Mesenchymal stem cell (in vitro differentiated cells and primary cell): Measurements from ENCODE around the gene DYSF.

Source experiments
- DNase-seq: peaks from one replicate; pipeline ENCODE4 v3.0.0-alpha.2; 2013
- H2AFZ ChIP-seq: one replicate; pipeline ENCODE4 v1.6.1; 2013; ENCODE audit warnings: low read depth, mild to moderate bottlenecking, control low read depth, inconsistent platforms, low read length, moderate library complexity
- H2AK5ac ChIP-seq: 2 replicates; pipeline ENCODE4 v1.6.1; 2013; ENCODE audit warnings: low read length, moderate library complexity, mild to moderate bottlenecking, inconsistent platforms; ENCODE audit not compliant: severe bottlenecking
- H2BK120ac ChIP-seq: one replicate; pipeline ENCODE4 v1.6.1; 2013; ENCODE audit warnings: low read depth, mild to moderate bottlenecking, inconsistent platforms, low read length, moderate library complexity
- H2BK12ac ChIP-seq, 2 experiments: one replicate each; pipeline ENCODE4 v1.6.1; 2013; ENCODE audit warnings: inconsistent platforms in 2 of 2, low read length in 2 of 2, mild to moderate bottlenecking in 2 of 2, moderate library complexity in 2 of 2, control low read depth in 1 of 2
- H2BK15ac ChIP-seq: one replicate; pipeline ENCODE4 v1.6.1; 2013; ENCODE audit warnings: mild to moderate bottlenecking, low read depth, inconsistent platforms; ENCODE audit not compliant: poor library complexity, severe bottlenecking
- H2BK5ac ChIP-seq: 2 replicates; pipeline ENCODE4 v1.6.1; 2013; ENCODE audit warnings: low read depth, mild to moderate bottlenecking, low read length, control low read depth, inconsistent platforms; ENCODE audit not compliant: poor library complexity, severe bottlenecking
- H3K14ac ChIP-seq, 2 experiments: one replicate each; pipeline ENCODE4 v1.6.1; 2013; ENCODE audit warnings: inconsistent platforms in 2 of 2, low read length in 2 of 2, control low read depth in 1 of 2, mild to moderate bottlenecking in 1 of 2, moderate library complexity in 1 of 2
- H3K18ac ChIP-seq, 2 experiments: one replicate each; pipeline ENCODE4 v1.6.1; 2013; ENCODE audit warnings: inconsistent platforms in 2 of 2, low read length in 2 of 2, control low read depth in 1 of 2, low read depth in 1 of 2, mild to moderate bottlenecking in 1 of 2
- H3K23ac ChIP-seq, 2 experiments: one replicate each; pipeline ENCODE4 v1.6.1; 2013; ENCODE audit warnings: inconsistent platforms in 2 of 2, low read length in 2 of 2, mild to moderate bottlenecking in 2 of 2, moderate library complexity in 2 of 2, control low read depth in 1 of 2
- H3K27ac ChIP-seq: 2 replicates; pipeline ENCODE4 v1.5.1; 2013; ENCODE audit warnings: mild to moderate bottlenecking, moderate library complexity, low read length, control low read depth, inconsistent platforms; ENCODE audit not compliant: poor library complexity, severe bottlenecking
- H3K27me3 ChIP-seq, 2 experiments: 2 replicates each; pipeline versions ENCODE4 v1.6.1 to v1.7.0; 2013; ENCODE audit warnings: low read length in 2 of 2, mild to moderate bottlenecking in 2 of 2, moderate library complexity in 2 of 2, control low read depth in 1 of 2, inconsistent platforms in 1 of 2; ENCODE audit not compliant: control insufficient read depth in 1 of 2, insufficient read depth in 1 of 2
- H3K36me3 ChIP-seq, 2 experiments: 2 replicates each; pipeline versions ENCODE4 v1.6.1 to v1.7.0; 2013; ENCODE audit warnings: low read length in 2 of 2, control low read depth in 1 of 2, inconsistent platforms in 1 of 2, low read depth in 1 of 2, mild to moderate bottlenecking in 1 of 2; ENCODE audit not compliant: insufficient read depth in 2 of 2, control insufficient read depth in 1 of 2
- H3K4ac ChIP-seq, 2 experiments: one replicate each; pipeline ENCODE4 v1.6.1; 2013; ENCODE audit warnings: inconsistent platforms in 2 of 2, low read length in 2 of 2, mild to moderate bottlenecking in 2 of 2, moderate library complexity in 2 of 2, control low read depth in 1 of 2, low read depth in 1 of 2
- H3K4me1 ChIP-seq: 2 replicates; pipeline ENCODE4 v1.6.1; 2013; ENCODE audit warnings: low read depth, low read length, control low read depth; ENCODE audit not compliant: control insufficient read depth, insufficient read depth
- H3K4me2 ChIP-seq: 2 replicates; pipeline ENCODE4 v1.6.1; 2013; ENCODE audit warnings: low read length, mild to moderate bottlenecking, inconsistent platforms; ENCODE audit not compliant: poor library complexity, severe bottlenecking
- H3K4me3 ChIP-seq, 2 experiments: 2 replicates each; pipeline versions ENCODE4 v1.5.1 to v1.7.0; 2013; ENCODE audit warnings: low read length in 2 of 2, mild to moderate bottlenecking in 2 of 2, control low read depth in 1 of 2, low read depth in 1 of 2; ENCODE audit not compliant: insufficient read depth in 1 of 2
- H3K79me1 ChIP-seq: replicated peaks from 2 replicates; pipeline ENCODE4 v1.6.1; 2013; ENCODE audit warnings: mild to moderate bottlenecking, control low read depth, low read length, inconsistent platforms; ENCODE audit not compliant: poor library complexity, severe bottlenecking
- H3K9ac ChIP-seq: 2 replicates; pipeline ENCODE4 v1.7.0; 2013; ENCODE audit warnings: mild to moderate bottlenecking, low read length, moderate library complexity
- H3K9me3 ChIP-seq: 2 replicates; pipeline ENCODE4 v1.7.0; 2013; ENCODE audit warnings: mild to moderate bottlenecking, low read length; ENCODE audit not compliant: control insufficient read depth
- H4K8ac ChIP-seq: one replicate; pipeline ENCODE4 v1.6.1; 2013; ENCODE audit warnings: inconsistent platforms, mild to moderate bottlenecking, low read length, moderate library complexity
- H4K91ac ChIP-seq: one replicate; pipeline ENCODE4 v1.6.1; 2013; ENCODE audit warnings: mild to moderate bottlenecking, low read length, inconsistent platforms
- WGBS: methylation state at CpG from one replicate; pipeline ENCODE4 v1.1.7; 2013; ENCODE audit warnings: mixed read lengths; 5-methylcytosine and 5-hydroxymethylcytosine counted together

DYSF gene

DNA sequence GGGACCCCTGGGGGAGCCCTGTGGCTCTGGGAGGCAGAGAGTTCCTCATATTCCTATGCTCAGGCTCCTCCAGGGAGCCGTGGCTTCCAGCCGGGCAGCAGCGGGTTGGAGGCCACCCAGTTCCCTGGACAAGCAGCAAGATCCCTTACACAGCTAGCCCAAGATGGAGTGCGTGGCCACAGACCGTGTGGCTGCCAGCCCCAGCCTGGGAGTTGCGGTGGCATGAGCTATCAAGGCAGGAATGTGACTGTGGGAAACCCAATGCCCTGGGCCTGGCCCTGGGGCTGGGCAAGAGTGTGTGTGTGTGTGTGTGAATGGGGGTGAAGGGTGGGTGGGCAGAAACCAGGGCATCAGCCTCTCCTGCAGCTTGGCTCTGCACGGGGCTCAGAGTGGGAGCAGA is 130.5 kb downstream of the DYSF start:
- no peaks in the 10 kb centered on the region for H3K9me3 ChIP-seq
- H4K91ac ChIP-seq, result no peak overlapping the region
- H2AFZ ChIP-seq, result no peak overlapping the region
- peaks cover 0 to 45% of the 10 kb centered on the region in 2 experiments for H3K27me3 ChIP-seq
- peaks cover 0 to 79% of the 10 kb centered on the region in 2 experiments for H3K36me3 ChIP-seq
- no peak overlapping the region for H3K18ac ChIP-seq
- no peak overlapping the region for H3K4me2 ChIP-seq
- no peak overlapping the region for H3K14ac ChIP-seq
- peaks cover 26% of the 10 kb centered on the region for H3K4me1 ChIP-seq
- H3K23ac ChIP-seq, result no peak overlapping the region
- no peak overlapping the region for H2BK5ac ChIP-seq
- no peak overlapping the region for H4K8ac ChIP-seq
- peak overlapping the region; percentile 27 for H2AK5ac ChIP-seq
- no peak overlapping the region for H2BK15ac ChIP-seq
- H2BK12ac ChIP-seq, result no peak overlapping the region
- DNase-seq, result no peak
- no peak overlapping the region for H3K27ac ChIP-seq
- H3K4ac ChIP-seq, result no peak overlapping the region
- H2BK120ac ChIP-seq, result no peak overlapping the region
- H3K4me3 ChIP-seq, result no peak overlapping the region
- no peak overlapping the region for H3K9ac ChIP-seq
- 90% methylated on average over 7 of the region's 7 CpGs for WGBS
- peaks cover 25% of the 10 kb centered on the region for H3K79me1 ChIP-seq

DNA sequence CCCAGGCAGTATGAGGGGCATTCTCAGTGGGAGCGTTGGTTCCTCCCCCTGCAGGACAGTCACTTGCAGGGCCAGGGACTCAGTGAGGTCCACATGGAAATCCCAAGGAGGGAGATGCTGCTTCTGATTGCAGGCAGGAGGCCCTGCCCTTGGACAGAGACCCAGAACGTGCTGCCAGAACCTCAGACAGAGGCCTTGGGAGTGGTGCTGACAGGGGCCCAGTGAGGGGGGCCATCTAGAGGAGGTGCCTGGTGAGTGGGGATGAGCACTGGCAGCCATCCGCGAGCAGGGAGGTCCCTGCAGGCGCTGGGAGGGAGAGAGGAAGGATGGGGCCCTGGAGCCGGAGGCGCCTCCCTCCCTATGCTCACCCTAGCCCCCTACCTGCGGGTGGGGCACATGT is 133.1 kb downstream of the DYSF start:
- Histone ChIP-seq H3K4me2 (no peak overlapping the region), H2BK15ac (no peak overlapping the region), H3K36me3 (peaks cover 0 to 77% of the 10 kb centered on the region in 2 experiments), H3K4ac (no peak overlapping the region), H2AFZ (no peak overlapping the region), H3K14ac (no peak overlapping the region), H2BK120ac (no peak overlapping the region), H3K27me3 (peaks cover 0 to 71% of the 10 kb centered on the region in 2 experiments), H4K91ac (no peak overlapping the region), H4K8ac (no peak overlapping the region), H2BK12ac (no peak overlapping the region), H3K9ac (no peak overlapping the region), H3K4me1 (peaks cover 30% of the 10 kb centered on the region), H3K4me3 (no peak overlapping the region), H3K18ac (no peak overlapping the region), H3K79me1 (peaks cover 15% of the 10 kb centered on the region), H3K23ac (no peak overlapping the region), H3K9me3 (no peaks in the 10 kb centered on the region), H2AK5ac (no peak overlapping the region), H2BK5ac (no peak overlapping the region), H3K27ac (no peak overlapping the region)
- WGBS, result 85% methylated on average over 5 of the region's 8 CpGs
- DNase-seq, result no peak

DNA sequence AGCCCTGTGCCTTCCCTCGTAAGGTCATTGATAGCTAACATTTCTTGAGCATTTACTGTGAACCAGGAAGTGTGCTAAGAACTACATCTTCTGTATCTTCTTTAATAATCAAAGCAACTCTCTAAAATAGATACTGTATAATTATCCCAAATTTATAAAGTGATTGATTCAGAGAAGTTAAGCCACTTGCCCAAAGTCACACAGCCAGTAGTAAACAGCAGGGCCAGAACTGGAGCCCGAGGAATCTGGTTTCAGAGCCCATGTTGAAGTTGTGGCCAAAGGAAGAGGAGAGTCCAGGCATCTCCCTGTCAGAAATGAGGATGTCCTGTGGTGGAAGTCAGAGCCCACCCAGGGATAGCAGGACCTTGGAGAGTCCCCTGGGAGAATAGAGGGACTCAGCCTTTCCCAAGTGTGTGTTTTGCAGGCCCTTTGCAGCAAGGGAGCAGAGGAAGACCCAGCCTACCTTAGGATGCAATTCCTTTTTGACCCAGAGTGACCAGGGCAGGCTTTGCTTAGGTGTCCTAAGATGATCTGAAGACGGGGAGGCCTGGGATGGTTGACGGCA is 134.2 kb downstream of the DYSF start:
- Histone ChIP-seq H2AFZ (no peak overlapping the region), H2BK15ac (no peak overlapping the region), H3K18ac (no peak overlapping the region), H3K9ac (no peak overlapping the region), H3K14ac (no peak overlapping the region), H3K23ac (no peak overlapping the region), H2BK12ac (no peak overlapping the region), H2AK5ac (no peak overlapping the region), H2BK120ac (no peak overlapping the region), H2BK5ac (no peak overlapping the region), H3K4me2 (no peak overlapping the region), H3K9me3 (no peaks in the 10 kb centered on the region), H4K91ac (no peak overlapping the region), H3K79me1 (peaks cover 14% of the 10 kb centered on the region), H3K4ac (no peak overlapping the region), H3K27me3 (peaks cover 0 to 68% of the 10 kb centered on the region in 2 experiments), H3K4me1 (peaks cover 30% of the 10 kb centered on the region), H4K8ac (no peak overlapping the region), H3K27ac (no peak overlapping the region), H3K4me3 (no peak overlapping the region), H3K36me3 (peaks cover 0 to 87% of the 10 kb centered on the region in 2 experiments)
- no peak for DNase-seq
- 91% methylated on average over 4 of the region's 4 CpGs for WGBS

DNA sequence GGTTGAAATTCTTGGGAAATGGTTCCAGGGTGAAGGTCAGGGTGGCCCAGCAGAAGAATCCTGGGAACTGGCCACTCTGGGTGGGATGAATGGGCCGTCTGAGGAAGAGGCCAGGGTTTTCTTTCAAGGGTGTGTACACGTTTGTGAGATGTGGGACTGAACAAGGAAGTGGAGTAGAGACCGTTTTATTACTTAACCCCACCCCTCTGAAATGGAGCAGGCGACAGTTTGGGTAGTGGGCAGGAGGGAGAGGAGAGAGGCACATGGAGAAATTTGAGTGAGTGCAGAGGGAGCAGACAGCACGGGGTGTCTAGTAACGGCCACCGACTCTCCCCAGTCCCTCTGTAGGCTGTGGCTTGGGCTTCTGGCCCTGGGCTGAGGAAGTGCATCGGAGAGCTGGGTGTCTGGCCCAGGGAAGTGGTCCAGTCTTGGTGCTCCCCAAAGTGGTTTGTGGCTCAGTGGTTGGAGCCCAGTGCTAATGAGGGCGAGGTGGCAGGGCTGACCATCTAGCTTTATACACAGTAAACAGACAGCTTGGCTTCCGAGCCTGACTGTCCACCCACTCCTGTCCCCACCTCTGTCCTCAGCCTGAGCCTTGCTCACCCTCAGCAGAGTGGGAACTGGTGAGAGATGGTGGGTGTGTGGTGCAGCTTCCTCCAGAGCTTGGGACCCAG is 135.3 kb downstream of the DYSF start:
- H2AFZ ChIP-seq, result no peak overlapping the region
- H2BK5ac ChIP-seq, result no peak overlapping the region
- H3K9me3 ChIP-seq, result no peaks in the 10 kb centered on the region
- no peak overlapping the region for H2BK12ac ChIP-seq
- no peak overlapping the region for H3K23ac ChIP-seq
- H4K91ac ChIP-seq, result no peak overlapping the region
- no peak overlapping the region for H4K8ac ChIP-seq
- peaks cover 9% of the 10 kb centered on the region for H3K79me1 ChIP-seq
- no peak overlapping the region for H3K18ac ChIP-seq
- H3K36me3 ChIP-seq, result peaks cover 0 to 88% of the 10 kb centered on the region in 2 experiments
- H3K27me3 ChIP-seq, result peaks cover 0 to 71% of the 10 kb centered on the region in 2 experiments
- H3K9ac ChIP-seq, result no peak overlapping the region
- H2BK120ac ChIP-seq, result no peak overlapping the region
- 76% methylated on average over 7 of the region's 10 CpGs for WGBS
- no peak overlapping the region for H3K14ac ChIP-seq
- no peak overlapping the region for H2BK15ac ChIP-seq
- no peak for DNase-seq
- H3K4me1 ChIP-seq, result peaks cover 22% of the 10 kb centered on the region
- no peak overlapping the region for H3K4me3 ChIP-seq
- H3K27ac ChIP-seq, result no peak overlapping the region
- H3K4me2 ChIP-seq, result no peak overlapping the region
- no peak overlapping the region for H2AK5ac ChIP-seq
- no peak overlapping the region for H3K4ac ChIP-seq
